Lower leg skin (tissue), 3 donors: Measurements from ENCODE around the gene OTOP3.

ENCODE experiments used
- CTCF ChIP-seq, 3 donors: fragments of 450-650 bp; IDR thresholded peaks; one replicate each; pipeline ENCODE4 v1.5.1; 2016; ENCODE audit warnings: antibody characterized with exemption in 3 of 3, mild to moderate bottlenecking in 3 of 3, moderate library complexity in 2 of 3
- POLR2A ChIP-seq, 2 donors: fragments of 450-650 bp; IDR thresholded peaks; one replicate each; pipeline ENCODE4 v1.6.1; 2016 to 2017; ENCODE audit warnings: antibody characterized with exemption in 2 of 2, mild to moderate bottlenecking in 1 of 2, moderate library complexity in 1 of 2

DNA sequence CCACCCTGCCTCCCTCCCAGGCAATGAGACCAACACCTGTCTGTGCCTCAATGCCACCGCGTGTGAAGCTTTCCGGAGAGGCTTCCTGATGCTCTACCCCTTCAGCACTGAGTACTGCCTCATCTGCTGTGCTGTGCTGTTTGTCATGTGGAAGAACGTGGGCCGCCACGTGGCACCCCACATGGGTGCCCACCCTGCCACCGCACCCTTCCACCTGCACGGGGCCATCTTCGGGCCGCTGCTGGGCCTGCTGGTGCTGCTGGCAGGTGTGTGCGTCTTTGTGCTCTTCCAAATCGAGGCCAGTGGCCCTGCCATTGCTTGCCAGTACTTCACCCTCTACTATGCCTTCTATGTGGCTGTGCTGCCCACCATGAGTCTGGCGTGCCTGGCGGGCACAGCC is 10.9 kb downstream of the OTOP3 start:
- no peak for TF ChIP-seq CTCF (IDR thresholded peaks at IDR 0.05)
- no peak for TF ChIP-seq POLR2A (IDR thresholded peaks at IDR 0.05)
